H1 (cell line): Measurements from ENCODE around the gene PSMD9. TPM values are rescaled to one million over a fixed set of nuclear protein-coding genes. Genes with fewer than 3 reads are reported as not detected.

Source experiments
- CHD2 ChIP-seq: IDR thresholded peaks from 2 replicates; pipeline ENCODE4 v1.6.1; 2012; ENCODE audit warnings: low read length, improper control_type of control experiment
- POLR2A ChIP-seq, 2 experiments: IDR thresholded peaks; 1 replicate in 1 of 2; 2 replicates in 1 of 2; pipeline ENCODE4 v1.6.1; 2011; ENCODE audit warnings: low read depth in 2 of 2, low read length in 2 of 2, mild to moderate bottlenecking in 2 of 2; ENCODE audit errors: control extremely low read depth in 1 of 2
- RXRA ChIP-seq: IDR thresholded peaks from 2 replicates; pipeline ENCODE4 v1.6.1; 2011; ENCODE audit warnings: low read depth, mild to moderate bottlenecking, low read length, moderate library complexity; ENCODE audit not compliant: insufficient read depth
- SAP30 ChIP-seq: fragments of 300-600 bp; sonication (generic); IDR thresholded peaks from 2 replicates; pipeline ENCODE4 v1.7.1; 2012; ENCODE audit warnings: low read length, moderate library complexity, mild to moderate bottlenecking, inconsistent platforms; ENCODE audit not compliant: insufficient read depth, insufficient replicate concordance
- TAF1 ChIP-seq: IDR thresholded peaks from 2 replicates; pipeline ENCODE4 v1.6.1; 2011; ENCODE audit warnings: mild to moderate bottlenecking, low read depth, low read length
- TAF7 ChIP-seq: optimal IDR thresholded peaks from 2 replicates; pipeline ENCODE3; 2011; ENCODE audit warnings: low read depth, mild to moderate bottlenecking, inconsistent platforms, low read length, moderate library complexity, borderline replicate concordance
- polyA plus RNA-seq, 7 experiments: library from polyadenylated mRNA; depleted of rRNA in 3 of 7; stranded (reverse) in 5 of 7; unstranded in 2 of 7; fragments of >200 nt in 5 of 7; fragments of 200-250 nt in 2 of 7; gene quantifications; 1 replicate in 5 of 7; 2 replicates in 1 of 7; 4 replicates in 1 of 7; pipeline versions ENCODE4 v1.2.1 to v1.2.3, GENCODE V29; 2011 to 2013; ENCODE audit warnings: missing spikeins in 2 of 7, mixed read lengths in 2 of 7
- total RNA-seq: library from RNA; stranded (reverse); fragmentation: NEBNext Ultra II Directional; extraction: Animal tissue kit (Norgen Biotek cat#: 25700); gene quantifications from 2 replicates; pipeline ENCODE4 v1.2.1, GENCODE V29; 2021
- TF ChIP-seq, protein P1 (sequence below), 3 experiments: IDR thresholded peaks; 1 replicate in 2 of 3; 2 replicates in 1 of 3; pipeline versions ENCODE4 v1.5.1 to v1.6.1; 2011; ENCODE audit warnings: low read length in 3 of 3, mild to moderate bottlenecking in 3 of 3, inconsistent platforms in 2 of 3, low read depth in 1 of 3, moderate library complexity in 1 of 3; ENCODE audit not compliant: insufficient read depth in 1 of 3; ENCODE audit errors: control extremely low read depth in 1 of 3

Gene PSMD9
- total and polyA plus RNA-seq, 2 of the 8 experiments (the other 6 are each of a cell fraction or from before 2014, with no cell fraction given), result 28.8 to 36.1 TPM

DNA sequence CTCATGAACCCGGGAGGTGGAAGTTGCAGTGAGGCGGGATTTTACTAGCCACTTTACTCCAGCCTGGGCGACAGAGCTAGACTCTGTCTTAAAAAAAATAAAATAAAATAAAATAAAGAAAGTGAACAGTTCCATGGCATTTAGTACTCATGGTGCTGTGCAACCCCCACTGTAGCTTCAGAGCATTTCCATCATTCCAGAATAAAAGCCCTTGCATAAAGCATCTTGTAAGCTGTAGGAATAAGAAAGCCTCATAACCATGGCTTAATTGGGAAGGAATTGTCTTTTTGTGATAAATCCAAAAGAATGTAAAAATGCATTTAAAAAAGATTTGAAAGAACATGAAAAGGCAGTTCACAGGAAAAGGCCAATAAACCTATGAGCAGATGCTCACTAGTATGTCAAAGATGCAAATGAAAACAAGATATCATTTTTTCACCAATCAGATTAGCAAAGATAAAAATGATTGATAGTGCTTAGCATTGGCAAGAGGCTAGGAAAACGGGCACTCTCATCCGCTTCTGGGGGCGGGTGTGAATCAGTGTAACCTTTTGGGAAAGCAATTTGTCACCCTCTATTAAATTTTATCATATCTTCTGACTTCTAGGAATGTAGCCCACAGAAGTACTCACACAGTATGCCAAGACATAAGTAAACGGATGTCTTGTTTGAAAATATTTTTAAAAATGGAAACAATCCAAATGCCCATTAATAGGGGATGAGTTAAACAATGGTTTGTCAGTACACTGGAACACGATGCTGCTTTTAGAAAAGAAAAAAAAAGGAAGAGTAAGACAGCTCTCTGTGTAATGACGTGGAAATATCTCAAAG is 76.4 kb downstream of the PSMD9 start (continued):
- TF ChIP-seq, protein P1, sequence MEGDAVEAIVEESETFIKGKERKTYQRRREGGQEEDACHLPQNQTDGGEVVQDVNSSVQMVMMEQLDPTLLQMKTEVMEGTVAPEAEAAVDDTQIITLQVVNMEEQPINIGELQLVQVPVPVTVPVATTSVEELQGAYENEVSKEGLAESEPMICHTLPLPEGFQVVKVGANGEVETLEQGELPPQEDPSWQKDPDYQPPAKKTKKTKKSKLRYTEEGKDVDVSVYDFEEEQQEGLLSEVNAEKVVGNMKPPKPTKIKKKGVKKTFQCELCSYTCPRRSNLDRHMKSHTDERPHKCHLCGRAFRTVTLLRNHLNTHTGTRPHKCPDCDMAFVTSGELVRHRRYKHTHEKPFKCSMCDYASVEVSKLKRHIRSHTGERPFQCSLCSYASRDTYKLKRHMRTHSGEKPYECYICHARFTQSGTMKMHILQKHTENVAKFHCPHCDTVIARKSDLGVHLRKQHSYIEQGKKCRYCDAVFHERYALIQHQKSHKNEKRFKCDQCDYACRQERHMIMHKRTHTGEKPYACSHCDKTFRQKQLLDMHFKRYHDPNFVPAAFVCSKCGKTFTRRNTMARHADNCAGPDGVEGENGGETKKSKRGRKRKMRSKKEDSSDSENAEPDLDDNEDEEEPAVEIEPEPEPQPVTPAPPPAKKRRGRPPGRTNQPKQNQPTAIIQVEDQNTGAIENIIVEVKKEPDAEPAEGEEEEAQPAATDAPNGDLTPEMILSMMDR (IDR thresholded peaks at IDR 0.05; ENCODE audit: control extremely low read depth in 1 of 3, insufficient read depth in 1 of 3, low read depth in 1 of 3, low read length in 3 of 3), result no peak
- TF ChIP-seq CHD2, result no peak
- TF ChIP-seq SAP30, result no peak
- no peak for TF ChIP-seq TAF7
- no peak for TF ChIP-seq TAF1
- no peak for TF ChIP-seq RXRA
- no peak for TF ChIP-seq POLR2A (IDR thresholded peaks at IDR 0.05; ENCODE audit: control extremely low read depth in 1 of 2, low read depth in 2 of 2, low read length in 2 of 2)
